Occipital lobe (tissue), 2 donors: Measurements from ENCODE around the gene C22orf23. TPM values are rescaled to one million over a fixed set of nuclear protein-coding genes. Genes with fewer than 3 reads are reported as not detected.
"Not testable (repeated sequence)": the region's sequence is repeated elsewhere in the genome, so short reads cannot be mapped to it uniquely, and the experiment has no call there.

Experiments used
- DNase-seq: peaks from one replicate; lab custom pipeline; 2025; lab: John Stamatoyannopoulos, UW
- total RNA-seq: library from RNA; depleted of rRNA; stranded (reverse); fragments of >200 nt; gene quantifications from one replicate; pipeline ENCODE4 v1.2.3, GENCODE V29; 2014

The C22orf23 gene
- total RNA-seq, 1 donor from 2014 or later = 0.31 TPM

DNA sequence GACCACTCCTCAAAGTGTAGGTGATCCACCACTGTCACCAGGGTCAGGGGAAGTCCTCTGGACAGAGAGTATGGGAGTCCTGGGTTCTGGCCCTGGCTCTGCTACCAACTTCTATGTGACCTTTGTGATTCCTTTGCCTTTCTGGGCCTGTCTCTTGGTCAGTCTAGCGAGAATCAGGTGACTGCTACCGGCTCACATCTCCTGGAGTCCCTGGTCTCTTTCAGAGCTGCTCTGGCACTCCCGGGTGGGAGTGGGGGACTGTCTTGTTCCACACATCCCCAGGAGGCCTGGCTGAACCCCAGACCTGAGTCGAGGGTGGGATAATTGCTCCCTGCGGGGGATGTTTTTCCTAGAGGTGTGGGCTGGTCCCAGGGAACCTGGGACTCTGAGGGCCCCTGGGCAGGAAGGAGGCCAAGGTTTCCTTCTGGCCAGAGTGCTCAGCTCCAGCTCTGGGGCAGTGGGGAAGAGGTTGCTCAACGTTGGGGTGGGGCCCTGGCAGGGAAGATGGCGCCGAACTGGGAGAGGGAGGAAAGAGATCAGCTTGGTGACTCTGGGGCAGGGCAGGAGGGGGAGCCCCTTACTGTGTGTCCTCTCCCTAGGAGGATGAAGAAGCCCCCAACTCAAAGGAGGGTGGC, 28.9 kb upstream of the C22orf23 start:
- no peak for DNase-seq

DNA sequence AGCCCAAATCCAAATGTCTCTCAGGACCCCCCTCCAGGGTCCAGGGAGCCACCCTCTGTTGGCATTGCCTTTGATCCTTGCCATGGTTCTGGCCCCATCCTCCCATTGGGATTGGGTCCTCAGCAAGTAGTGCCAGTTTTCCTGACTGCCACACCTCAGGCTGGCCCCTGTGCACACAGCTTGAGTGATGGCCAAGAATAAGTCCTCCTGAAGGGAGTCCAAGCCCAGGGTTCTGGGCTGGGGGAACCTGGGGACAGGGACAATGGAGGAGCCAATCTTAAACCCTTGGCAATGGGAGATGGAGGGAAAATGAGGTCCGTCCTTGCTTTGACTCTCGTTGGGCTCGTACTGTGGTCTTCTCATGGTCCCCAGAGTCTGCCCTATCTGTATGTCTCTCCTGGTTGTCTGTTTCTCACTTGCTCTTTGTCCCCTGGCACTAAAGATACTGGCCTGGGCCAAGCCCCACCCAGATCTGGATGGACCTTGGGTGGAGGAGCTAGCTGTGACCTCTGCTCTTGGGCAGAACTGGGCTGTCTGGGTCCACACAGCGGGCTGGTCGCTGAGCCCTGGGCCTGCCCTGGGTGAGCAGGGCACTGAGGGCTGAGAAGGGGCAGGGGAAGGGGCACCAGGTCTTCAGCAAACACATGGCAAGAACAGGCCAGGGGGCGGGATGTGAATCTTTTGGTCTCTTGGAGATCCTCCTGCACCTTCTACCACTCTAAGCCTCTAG, 28.0 kb upstream of the C22orf23 start:
- no peak for DNase-seq

DNA sequence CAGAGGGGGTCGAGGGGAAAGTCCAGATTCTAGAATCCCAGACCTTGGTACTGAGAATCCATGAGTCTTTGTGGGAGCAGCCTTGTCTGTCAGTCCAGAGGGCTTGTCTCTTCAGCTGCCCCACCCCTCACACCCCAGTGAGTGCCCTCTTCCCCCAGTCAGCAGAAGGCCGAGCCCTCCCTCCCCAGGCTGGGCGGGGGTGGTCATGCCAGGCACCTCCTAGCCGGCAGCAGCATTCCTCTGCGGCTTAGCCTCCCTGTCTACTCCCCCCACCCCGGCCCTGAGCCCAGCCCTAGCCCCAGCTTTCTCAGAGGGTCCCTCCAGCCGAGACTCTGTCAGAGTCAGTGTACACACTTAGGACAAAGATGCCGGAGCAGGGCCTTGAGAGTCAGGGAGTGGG, 26.4 kb upstream of the C22orf23 start:
- DNase-seq = no peak

DNA sequence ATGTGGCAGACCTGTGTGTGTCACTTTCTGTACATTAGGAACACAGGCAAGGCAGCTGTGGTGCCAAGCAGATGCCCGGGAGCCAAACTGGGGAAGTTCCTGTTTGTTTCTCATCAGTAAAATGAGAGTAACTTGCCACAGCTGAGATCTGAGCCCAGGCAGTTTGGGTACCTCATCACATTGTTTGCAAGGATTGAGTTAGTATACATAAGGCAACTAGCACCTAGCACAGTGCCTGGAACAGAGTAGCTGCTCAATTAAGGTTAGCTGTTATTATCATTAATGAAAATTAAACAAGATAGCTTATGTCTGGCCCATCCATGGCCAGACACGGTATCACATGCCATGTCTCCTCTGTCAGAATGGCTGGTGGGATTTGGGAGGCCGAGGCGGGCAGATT, 23.1 kb upstream of the C22orf23 start:
- DNase-seq = no peak

DNA sequence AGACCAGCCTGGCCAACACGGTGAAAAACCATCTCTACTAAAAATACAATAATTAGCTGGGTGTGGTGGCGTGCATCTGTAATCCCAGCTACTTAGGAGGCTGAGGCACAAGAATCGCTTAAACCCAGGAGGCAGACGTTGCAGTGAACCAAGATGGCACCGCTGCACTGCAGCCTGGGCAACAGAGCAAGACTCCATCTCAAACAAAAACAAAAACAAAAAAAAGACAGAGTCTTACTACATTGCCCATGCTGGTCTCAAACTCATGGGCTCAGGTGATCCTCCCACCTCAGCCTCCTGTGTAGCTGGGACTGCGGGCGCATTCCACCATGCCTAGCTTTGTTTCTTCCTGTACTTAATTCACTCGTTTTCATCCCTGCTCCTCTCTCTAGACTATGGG, 22.6 kb upstream of the C22orf23 start:
- DNase-seq = not testable (repeated sequence)

DNA sequence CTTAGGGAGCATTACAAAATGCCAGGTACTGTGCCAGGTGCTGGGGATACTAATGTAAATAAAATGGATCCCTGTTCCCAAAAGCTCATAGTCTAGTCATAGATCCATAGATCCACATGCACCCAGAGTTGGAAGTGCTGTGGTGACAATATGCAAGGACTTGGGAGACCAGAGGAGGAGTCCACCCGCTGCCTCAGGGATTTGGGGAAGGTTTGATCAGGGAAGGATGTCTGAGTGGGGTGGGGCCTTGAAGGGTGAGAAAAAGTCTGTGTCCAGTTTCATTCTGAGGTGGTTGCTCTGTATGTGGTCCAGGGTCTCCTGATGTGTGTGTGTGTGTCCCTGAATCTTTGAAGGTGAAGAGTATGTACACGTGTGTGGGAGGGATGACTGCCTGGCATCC, 21.8 kb upstream of the C22orf23 start:
- no peak for DNase-seq

DNA sequence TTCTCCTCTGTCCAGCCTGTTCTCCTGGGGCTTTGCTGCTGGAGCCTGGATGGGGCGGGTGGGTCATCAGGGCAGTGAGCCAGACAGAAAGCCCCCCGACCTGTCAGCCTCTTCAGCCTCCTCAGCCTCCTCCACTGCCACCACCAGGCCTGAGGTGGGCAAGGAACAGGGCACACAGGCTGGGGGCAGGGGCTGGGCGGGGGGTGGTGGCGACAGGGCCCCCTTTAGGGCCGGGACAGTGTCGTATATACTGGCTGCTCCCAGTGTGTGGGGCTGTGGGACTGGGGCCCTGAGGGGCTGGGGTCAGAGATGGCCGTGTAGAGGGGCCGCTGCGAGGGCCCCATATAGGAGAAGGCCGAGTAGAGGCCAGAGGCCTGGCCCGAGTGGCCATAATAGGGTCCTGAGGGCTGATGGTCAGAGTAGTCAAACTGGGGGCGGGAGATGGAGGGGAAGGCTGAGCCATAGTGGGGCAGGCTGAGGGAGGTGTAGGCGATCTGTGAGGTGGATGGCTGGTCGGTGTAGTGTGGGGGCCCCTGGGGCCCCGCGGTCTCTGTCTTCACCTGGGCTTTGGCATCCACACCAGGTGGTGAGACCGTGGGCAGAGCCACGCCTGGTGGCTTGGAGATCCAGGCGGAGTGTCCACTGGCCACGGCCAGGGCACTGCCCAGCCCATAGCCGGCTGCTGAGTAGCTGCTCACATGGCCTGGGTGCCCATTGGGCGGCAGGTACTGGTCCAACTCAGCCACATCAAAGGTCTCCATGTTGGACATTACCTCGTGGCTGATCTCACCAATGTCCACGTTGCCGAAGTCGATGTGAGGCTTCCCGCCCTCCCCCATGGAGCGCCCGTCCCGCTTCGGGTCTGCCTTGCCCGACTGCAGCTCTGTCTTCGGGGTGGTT, 20.1 kb upstream of the C22orf23 start:
- no peak for DNase-seq

DNA sequence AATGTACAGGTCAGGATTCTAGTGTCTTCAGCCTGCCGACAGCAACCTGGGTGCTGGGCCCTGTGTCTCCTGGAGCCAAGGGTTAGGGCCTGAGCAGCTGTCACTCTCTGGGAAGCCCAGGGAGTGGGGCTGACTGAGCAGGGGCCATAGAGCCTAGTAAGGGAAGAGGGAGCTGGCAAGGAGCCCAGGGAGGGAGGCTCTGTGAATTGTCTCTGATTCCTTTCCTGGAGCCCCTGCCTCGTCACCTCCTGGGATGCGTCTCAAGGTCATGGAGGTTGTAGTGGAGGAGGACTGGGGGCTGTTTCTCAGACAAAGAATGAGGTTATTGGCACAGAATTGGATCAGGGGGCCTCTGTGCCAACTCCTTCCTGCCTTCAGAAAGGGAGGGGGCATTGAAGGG, 19.1 kb upstream of the C22orf23 start:
- DNase-seq = no peak

DNA sequence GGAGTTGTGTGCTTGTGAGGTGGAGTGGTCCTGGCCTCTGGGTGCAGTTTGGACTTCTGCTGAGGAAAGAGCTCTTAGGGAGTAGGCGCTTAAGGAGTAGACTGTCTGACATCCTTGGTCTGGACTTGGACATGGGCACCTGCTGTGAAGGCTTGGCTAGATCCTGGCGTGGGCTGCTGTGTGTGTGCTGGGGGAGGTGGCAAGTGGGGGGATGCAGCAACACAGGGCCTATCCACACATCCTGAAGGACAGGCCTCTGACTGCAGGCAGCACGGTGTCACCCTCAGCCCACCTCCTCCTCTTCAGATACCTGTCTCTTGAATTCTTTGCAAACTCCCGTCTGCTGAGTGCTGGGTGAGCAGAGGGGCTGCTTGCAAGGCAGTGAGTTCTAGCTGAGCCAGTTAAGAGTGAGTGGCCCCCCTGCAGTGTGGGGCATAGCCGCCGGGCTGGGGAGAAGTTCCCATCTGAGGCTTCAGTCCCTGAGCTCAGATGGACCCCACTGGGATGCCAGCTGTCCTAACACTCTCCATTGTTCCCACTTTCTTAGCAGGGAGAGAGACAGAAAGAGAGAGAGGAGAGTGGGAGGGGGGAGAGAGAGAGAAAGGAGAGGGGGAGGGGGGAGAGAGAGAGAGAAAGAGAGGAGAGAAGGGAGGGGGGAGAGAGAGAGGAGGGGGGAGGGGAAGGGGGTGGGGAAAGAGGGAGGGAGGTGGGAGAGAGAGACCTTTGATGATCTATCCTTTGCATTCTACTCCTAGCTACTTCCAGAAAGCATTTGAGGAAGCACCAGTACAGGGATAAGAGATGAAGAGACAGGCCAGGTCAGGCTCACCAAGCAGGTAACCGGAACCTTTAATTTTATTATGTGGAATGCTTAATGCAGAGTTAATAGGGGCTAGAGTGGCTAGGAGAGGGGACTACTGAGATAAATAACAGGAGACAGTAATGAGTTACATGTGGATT, 18.4 kb upstream of the C22orf23 start:
- no peak for DNase-seq

DNA sequence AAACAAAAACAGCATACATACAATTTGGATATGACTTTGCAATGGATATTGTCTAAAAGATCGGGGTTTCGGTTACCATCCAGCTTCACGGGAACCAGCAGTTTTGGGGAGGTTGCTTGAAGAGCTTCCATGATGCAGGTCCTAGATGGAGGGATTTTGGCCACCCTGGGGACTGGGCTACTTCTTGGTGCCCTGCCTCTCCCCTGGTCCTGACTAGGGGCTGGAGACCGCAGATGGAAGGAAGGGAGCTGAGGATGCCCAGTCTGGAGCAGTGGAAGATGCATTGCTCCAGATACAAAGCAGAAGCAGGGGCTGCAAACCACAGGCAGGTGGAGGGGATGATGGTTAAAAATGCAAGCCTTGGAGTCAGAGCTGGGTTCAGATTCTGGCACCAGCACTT, 17.5 kb upstream of the C22orf23 start:
- no peak for DNase-seq

DNA sequence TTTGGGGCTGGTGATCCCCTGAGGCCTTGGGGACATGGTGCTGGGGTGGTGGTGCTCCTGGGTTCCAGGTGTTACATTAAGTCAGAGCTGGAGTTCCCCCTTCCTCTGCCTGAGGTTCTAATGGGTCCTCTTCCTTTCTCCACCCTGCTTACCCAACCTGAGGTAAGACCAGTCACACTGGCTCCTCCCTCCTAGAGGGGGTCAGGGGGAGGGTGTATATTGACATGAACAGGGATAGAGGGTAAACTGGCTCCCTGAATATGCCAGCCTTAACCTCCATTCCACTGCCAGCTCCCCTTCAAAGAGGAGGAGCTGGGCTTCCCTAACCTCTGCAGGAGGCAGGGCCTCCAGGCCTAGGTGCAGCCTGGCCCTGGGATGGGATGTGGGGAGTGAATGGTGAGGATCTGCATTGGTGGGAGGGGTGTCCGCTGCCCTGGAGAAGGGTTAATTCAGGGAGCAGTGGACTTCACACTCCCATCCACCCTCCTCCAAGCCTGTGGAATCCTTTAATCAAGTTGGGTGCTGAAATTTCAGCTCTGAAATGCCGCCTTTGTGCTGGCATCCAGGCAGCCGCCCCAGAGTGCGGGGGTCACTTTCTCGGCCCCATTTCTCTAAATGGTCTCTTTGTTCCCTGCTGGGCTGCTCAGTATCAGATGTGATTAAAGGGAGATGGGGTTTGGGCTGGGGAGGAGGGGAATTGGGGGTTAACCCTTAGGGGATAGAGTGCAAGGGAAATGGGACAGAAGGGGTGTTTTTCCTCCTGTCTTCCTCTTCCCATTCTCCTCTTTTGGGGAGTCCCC, 15.3 kb upstream of the C22orf23 start:
- peak; percentile 51 for DNase-seq

DNA sequence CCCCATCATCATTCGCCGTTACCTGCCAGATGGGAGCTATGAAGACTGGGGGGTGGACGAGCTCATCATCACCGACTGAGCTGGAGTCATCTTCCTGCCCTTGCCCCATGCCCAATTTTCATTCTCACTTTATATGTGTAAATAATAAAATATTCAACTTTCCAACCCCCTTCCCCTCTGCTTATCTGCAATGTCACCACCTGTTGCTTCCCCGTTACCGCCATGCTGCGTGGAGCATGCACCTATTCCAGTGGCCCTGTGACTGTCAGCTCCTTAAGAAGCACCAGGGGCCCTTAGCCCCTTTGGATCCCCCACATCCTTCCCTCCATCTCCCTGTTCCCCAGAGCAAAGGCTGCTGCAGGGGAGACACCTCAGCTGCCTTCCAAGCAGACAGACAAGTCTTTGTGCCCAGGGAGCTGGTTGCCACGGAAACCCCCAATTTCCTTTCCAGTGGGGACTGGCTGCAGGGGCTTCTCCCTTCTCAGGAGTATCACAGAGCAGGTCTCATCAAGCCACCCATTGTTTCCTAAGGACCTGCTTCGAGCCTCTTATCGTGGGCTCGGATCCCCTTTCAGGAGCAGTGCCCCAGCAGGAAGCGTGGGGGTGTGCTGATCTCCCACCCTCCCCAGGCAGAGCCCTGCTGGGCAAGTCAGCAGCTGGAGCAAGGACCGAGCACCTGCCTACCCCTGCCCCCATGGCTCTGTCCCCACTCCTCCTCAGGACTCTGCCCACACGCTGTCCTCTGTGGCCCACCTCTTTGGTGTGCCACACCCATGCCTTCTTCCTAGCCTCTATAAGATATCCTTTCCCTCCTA, 14.4 kb upstream of the C22orf23 start:
- DNase-seq = no peak

DNA sequence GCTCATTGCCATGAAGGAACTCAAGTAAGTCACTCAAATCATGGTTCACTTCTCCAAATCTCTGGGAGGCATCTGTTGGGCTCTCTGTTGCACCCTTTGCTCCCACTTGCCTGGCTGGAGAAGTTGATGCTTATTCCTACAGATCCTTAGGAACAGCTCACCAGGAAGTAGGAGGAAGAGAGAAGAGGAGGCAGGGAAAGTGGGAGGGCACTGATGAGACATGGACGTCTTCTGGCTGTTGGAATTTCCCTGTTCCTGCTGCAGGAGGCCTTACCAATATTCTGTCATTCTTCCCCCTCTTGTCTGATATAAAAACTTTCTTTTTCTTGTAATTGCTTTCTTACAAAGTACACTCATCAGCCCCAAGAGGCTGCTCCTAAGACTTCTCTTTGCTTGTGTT, 13.7 kb upstream of the C22orf23 start:
- no peak for DNase-seq

DNA sequence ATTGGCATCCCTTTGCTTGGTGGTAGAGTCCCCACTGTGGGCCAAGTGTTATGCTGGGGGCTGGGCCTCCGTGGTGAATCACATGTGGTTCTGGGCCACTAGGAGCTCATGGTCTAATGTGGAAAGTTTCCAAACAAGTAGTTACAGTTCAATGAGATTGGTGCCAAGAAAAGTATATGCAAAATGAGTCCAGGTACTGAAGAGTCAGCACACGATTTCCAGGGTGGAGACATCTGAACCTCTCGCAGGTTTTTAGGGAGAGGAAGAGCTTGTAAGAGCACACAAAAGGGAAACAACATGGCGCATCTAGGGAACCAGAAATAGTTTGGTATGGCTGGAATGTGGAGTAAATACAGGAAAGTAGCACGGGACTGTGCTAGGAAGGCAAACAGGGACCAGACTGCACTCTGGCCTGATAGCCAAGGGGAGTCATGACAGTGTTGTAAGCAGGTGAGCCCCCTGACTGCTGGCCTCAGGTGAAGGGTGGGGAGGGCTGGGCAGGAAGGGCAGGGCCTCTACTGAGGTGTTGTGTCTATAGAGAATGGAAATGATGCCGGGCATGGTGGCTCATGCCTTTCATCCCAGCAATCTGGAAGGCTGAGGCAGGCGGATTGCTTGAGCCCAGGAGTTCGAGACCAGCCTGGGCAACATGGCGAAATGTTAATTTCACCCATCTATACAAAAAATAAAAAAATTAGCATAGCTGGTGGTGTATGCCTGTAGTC, 12.7 kb upstream of the C22orf23 start:
- no peak for DNase-seq

DNA sequence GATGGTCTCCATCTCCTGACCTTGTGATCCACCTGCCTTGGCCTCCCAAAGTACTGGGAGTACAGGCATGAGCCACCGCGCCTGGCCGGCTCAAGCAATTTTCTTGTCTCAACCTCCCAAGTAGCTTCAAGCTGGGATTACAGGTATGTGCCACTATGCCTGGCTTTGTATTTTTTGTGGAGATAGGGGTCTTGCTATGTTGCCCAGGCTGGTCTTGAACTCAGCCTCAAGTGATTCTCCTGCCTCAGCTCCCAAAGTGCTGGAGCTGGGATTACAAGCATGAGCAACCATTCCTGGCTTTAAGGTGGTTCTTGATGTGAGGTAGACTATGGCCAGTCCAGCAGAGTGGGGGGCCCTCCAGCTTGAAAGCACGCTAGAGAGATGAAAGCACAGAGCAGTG, 7.7 kb upstream of the C22orf23 start:
- no peak for DNase-seq

DNA sequence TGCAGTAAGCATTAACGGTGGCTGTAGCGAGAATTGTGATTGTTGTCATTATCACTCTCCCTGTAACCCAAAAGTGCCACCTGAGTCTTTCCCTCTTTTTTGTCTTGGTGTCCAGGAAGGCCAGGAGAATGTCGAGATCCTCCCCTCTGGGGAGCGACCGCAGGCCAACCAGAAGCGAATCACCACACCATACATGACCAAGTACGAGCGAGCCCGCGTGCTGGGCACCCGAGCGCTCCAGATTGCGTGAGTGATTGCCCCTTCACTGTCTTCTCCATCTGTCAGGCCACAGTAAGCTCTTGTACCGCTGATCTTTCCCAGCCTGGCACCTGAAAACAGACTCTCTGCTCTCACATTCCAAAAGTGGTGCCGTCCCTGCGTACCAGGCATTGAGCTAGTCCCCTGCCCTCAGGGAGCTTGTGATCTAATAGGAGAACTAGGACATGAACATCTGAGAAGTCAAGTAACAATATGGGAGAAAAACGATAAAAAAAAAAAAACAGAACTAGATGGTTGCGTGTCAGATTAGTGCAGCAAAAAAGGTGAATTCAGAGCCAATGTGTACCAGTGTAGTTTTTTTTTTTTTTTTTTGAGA, 5.9 kb upstream of the C22orf23 start:
- no peak for DNase-seq

DNA sequence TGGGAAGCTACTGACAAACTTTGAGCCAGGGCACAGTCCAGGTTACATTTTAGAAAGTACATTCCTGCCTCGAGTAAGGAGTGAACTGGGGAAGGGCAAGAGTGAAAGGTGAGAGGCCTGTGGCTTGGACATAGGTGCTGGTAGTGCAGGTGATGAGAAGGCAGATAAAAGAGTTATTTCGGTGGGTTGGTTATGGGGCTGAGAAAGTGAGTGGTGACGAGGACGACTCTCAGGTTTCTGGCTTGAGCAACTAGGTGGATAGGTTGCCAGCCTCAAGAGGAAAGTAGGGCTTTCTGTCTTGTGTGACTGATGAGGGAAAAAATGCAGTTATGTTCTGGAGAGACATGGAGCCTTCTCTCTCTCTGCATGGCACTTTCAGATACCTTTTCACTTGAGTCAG, 3.8 kb upstream of the C22orf23 start:
- no peak for DNase-seq

DNA sequence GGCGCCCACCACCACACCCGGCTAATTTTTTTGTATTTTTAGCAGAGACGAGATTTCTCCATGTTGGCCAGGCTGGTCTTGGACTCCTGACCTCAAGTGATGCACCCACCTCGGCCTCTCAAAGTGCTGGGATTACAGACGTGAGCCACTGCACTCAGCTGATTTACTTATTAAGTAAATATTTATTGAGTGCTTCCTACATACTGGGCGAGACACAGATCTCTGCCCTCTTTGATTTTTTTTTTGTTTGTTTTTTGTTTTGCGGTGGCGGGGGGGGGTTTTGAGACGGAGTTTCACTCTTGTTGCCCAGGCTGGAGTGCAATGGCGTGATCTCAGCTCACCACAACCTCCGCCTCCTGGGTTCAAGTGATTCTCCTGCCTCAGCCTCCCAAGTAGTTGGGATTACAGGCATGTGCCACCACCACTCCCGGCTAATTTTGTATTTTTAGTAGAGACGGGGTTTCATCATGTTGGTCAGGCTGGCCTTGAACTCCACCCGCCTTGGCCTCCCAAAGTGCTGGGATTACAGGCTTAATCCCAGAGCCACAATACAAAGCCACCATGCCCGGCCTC, 2.5 kb upstream of the C22orf23 start:
- not testable (repeated sequence) for DNase-seq
